ENCODE results near the gene VSIG2.

- TF ChIP-seq CTBP1 (IDR thresholded peaks at IDR 0.05; ENCODE audit: borderline replicate concordance) = no peak
- TF ChIP-seq BHLHE40 (IDR thresholded peaks at IDR 0.05; ENCODE audit: borderline replicate concordance) = no peak
- TF ChIP-seq FOXA1 (IDR thresholded peaks at IDR 0.05) = no peak
- TF ChIP-seq L3MBTL2 (conservative IDR thresholded peaks at IDR 0.05) = no peak
- TF ChIP-seq TARDBP (IDR thresholded peaks at IDR 0.05) = no peak
Observed at GRCh38 chr11:124738713-124739478, 13.2 kb downstream of the VSIG2 start.
